Endothelial cell (in vitro differentiated cells): ENCODE results near the gene MGRN1. TPM values are rescaled to one million over a fixed set of nuclear protein-coding genes. Genes with fewer than 3 reads are reported as not detected.

Experiments used
- DNase-seq: peaks from one replicate; pipeline ENCODE4 v3.0.0; 2021; ENCODE audit warnings: low spot score
- H3K27ac Mint-ChIP-seq: one replicate; pipeline ENCODE4 v1.8.0; 2021; ENCODE audit warnings: mixed read lengths, inconsistent platforms; ENCODE audit not compliant: unreplicated experiment
- H3K27me3 Mint-ChIP-seq: one replicate; pipeline ENCODE4 v1.8.0; 2021; ENCODE audit warnings: mild to moderate bottlenecking, moderate library complexity, mixed read lengths, inconsistent platforms; ENCODE audit not compliant: unreplicated experiment
- H3K36me3 Mint-ChIP-seq: one replicate; pipeline ENCODE4 v1.8.0; 2021; ENCODE audit warnings: mild to moderate bottlenecking, low read depth, mixed read lengths, inconsistent platforms; ENCODE audit not compliant: unreplicated experiment
- H3K4me1 Mint-ChIP-seq: one replicate; pipeline ENCODE4 v1.8.0; 2021; ENCODE audit warnings: mild to moderate bottlenecking, mixed read lengths, inconsistent platforms; ENCODE audit not compliant: unreplicated experiment
- H3K4me3 Mint-ChIP-seq: one replicate; pipeline ENCODE4 v1.8.0; 2021; ENCODE audit warnings: mild to moderate bottlenecking, mixed read lengths, inconsistent platforms; ENCODE audit not compliant: unreplicated experiment
- H3K9me3 Mint-ChIP-seq: one replicate; pipeline ENCODE4 v1.8.0; 2021; ENCODE audit warnings: mixed read lengths, inconsistent platforms; ENCODE audit not compliant: unreplicated experiment
- CTCF ChIP-seq: fragments of 200-600 bp; sonication (generic); IDR thresholded peaks from one replicate; pipeline ENCODE4 v1.5.0; 2021; ENCODE audit warnings: antibody characterized with exemption; ENCODE audit not compliant: unreplicated experiment
- total RNA-seq: library from RNA; stranded (reverse); fragmentation: NEBNext Ultra II Directional; extraction: Animal tissue kit (Norgen Biotek cat#: 25700); gene quantifications from one replicate; pipeline ENCODE4 v1.2.1, GENCODE V29; 2021; ENCODE audit not compliant: unreplicated experiment

MGRN1 gene
- total RNA-seq, 1 donor from 2014 or later = 82.5 TPM

DNA sequence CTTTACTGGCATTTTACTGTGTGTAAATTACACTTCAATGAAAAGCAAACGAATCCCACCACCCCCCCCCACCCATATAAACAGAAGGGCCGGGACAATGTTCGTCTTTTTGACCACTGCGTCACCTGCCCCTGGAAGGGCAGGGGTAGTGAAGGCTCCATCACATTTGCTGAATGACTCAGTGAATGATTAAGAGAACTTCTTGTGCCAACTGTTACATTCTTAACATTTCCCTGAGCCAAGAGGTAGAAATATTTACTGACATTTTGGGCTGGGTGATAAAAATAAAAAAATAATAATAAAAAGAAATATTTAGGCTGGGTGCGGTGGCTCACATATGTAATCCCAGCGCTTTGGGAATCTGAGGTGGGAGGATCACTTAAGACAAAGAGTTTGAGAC lies 44.4 kb upstream of the MGRN1 start:
- TF ChIP-seq CTCF = no peak
- no peaks in the 10 kb centered on the region for H3K9me3 Mint-ChIP-seq
- H3K27me3 Mint-ChIP-seq = no peaks in the 10 kb centered on the region
- DNase-seq = no peak
- no peak overlapping the region for H3K4me3 Mint-ChIP-seq
- no peaks in the 10 kb centered on the region for H3K36me3 Mint-ChIP-seq
- no peak overlapping the region for H3K27ac Mint-ChIP-seq
- no peaks in the 10 kb centered on the region for H3K4me1 Mint-ChIP-seq

GRCh38 chr16:4583906-4584305 lies 40.7 kb upstream of the MGRN1 start:
- Mint-ChIP-seq H3K27me3 (peaks cover 2% of the 10 kb centered on the region), H3K4me1 (peaks cover 9% of the 10 kb centered on the region), H3K9me3 (no peaks in the 10 kb centered on the region), H3K4me3 (no peak overlapping the region), H3K27ac (no peak overlapping the region), H3K36me3 (no peaks in the 10 kb centered on the region)
- no peak for DNase-seq
- TF ChIP-seq CTCF = no peak

- no peaks in the 10 kb centered on the region for H3K9me3 Mint-ChIP-seq
- TF ChIP-seq CTCF = no peak
- peaks cover 9% of the 10 kb centered on the region for H3K4me1 Mint-ChIP-seq
- H3K36me3 Mint-ChIP-seq = no peaks in the 10 kb centered on the region
- no peak overlapping the region for H3K27ac Mint-ChIP-seq
- no peak overlapping the region for H3K4me3 Mint-ChIP-seq
- peaks cover 2% of the 10 kb centered on the region for H3K27me3 Mint-ChIP-seq
- DNase-seq = no peak
These were observed 38.3 kb upstream of the MGRN1 start for GRCh38 chr16:4586291-4586690.

DNA sequence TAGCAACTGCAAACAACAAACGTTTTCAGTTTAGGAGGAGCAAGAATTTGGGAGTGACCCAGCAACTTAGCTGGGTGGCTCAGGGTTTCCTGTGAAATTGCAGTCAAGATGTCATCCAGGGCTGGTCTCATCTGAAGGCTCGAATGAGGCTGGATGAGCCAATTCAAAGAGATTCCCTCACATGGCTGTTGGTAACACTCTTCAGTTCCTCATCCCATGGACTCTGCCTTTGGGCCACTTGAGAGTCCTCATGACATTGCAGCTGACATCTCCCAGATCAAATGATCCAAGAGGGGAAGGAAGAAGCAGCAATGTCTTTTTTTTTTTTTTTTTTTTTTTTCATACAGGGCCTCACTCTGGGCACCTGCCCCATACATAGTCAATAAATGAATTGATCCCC lies 36.2 kb upstream of the MGRN1 start:
- no peak for DNase-seq
- H3K27ac Mint-ChIP-seq = no peak overlapping the region
- no peak for TF ChIP-seq CTCF
- no peaks in the 10 kb centered on the region for H3K36me3 Mint-ChIP-seq
- H3K4me1 Mint-ChIP-seq = peaks cover 9% of the 10 kb centered on the region
- H3K9me3 Mint-ChIP-seq = no peaks in the 10 kb centered on the region
- H3K27me3 Mint-ChIP-seq = peaks cover 2% of the 10 kb centered on the region
- H3K4me3 Mint-ChIP-seq = no peak overlapping the region

DNA sequence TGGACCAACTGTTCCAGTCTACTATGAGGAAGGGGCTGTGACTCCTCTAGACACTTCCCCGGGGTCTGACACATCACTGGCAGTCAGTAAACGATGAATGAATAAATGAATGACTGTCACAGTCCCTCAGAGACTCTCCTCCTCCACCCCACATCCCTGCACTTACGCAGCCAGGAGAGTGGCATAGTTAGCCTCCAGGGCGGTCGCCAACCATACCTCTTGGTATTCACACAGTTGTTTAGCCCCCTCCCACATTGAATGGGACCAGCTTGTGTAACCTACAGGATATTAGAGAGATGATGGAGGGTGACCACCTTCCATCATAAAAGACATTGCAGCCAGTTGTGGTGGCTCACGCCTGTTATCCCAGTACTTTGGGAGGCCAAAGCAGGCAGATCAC lies 35.7 kb upstream of the MGRN1 start:
- Mint-ChIP-seq H3K4me3 (no peak overlapping the region), H3K27ac (no peak overlapping the region)
- DNase-seq = no peak

More for the DNA sequence above, 35.7 kb upstream of the MGRN1 start:
- Mint-ChIP-seq H3K27me3 (peaks cover 2% of the 10 kb centered on the region), H3K36me3 (no peaks in the 10 kb centered on the region), H3K4me1 (peaks cover 9% of the 10 kb centered on the region), H3K9me3 (no peaks in the 10 kb centered on the region)
- TF ChIP-seq CTCF = no peak
